GM12878 (cell line): ENCODE results near the gene CFDP1.

Experiments
- HDAC6 ChIP-seq: fragments of 200-600 bp; sonication (generic); IDR thresholded peaks from one replicate; pipeline ENCODE4 v1.8.0; 2017; ENCODE audit warnings: antibody characterized with exemption; ENCODE audit not compliant: unreplicated experiment
- POLR2A ChIP-seq: IDR thresholded peaks from 2 replicates; pipeline ENCODE4 v1.6.1; 2011; ENCODE audit warnings: low read depth, mild to moderate bottlenecking, low read length
- POLR2AphosphoS2 ChIP-seq: IDR thresholded peaks from 2 replicates; pipeline ENCODE4 v1.6.1; 2011; ENCODE audit warnings: low read depth, mild to moderate bottlenecking, low read length, improper control_type of control experiment, moderate library complexity
- RCOR1 ChIP-seq: conservative IDR thresholded peaks from 2 replicates; pipeline ENCODE4 v1.6.1; 2012; ENCODE audit warnings: low read depth, low read length, improper control_type of control experiment
- TAF1 ChIP-seq: IDR thresholded peaks from 2 replicates; pipeline ENCODE4 v1.6.1; 2011; ENCODE audit warnings: mild to moderate bottlenecking, low read depth, low read length, borderline replicate concordance
- TF ChIP-seq, protein P1 (sequence below), 3 experiments: IDR thresholded peaks in 2 of 3; conservative IDR thresholded peaks in 1 of 3; 2 replicates each; pipeline ENCODE4 v1.5.1; 2011; ENCODE audit warnings: low read depth in 3 of 3, low read length in 3 of 3, mild to moderate bottlenecking in 3 of 3, control low read depth in 2 of 3, moderate library complexity in 2 of 3, inconsistent platforms in 1 of 3, mixed read lengths in 1 of 3; ENCODE audit not compliant: control insufficient read depth in 2 of 3, insufficient read depth in 1 of 3; ENCODE audit errors: extremely low read depth in 1 of 3
- TF ChIP-seq, protein P2 (sequence below): IDR thresholded peaks from 2 replicates; pipeline ENCODE4 v1.6.1; 2012; ENCODE audit warnings: low read depth, low read length, improper control_type of control experiment

DNA sequence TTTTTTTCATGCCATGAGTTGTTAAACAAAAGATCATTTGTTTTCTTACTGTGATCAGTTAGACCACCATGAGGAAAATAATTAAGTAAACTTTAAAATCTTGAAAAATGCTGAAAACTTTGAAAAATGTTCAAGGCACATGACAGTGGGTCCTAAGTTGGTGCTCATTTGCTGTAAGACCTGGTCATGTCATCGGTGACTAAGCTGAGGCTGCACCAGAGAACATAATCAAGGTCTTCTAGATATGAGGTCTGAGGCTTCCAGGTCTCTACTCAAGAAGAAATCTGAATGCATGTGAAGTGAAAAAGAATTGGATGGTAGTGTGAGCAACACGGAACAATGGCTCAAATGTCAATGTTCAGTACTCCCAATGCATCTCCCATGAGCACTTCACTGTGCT is 87.6 kb downstream of the CFDP1 start:
- TF ChIP-seq, protein P1, sequence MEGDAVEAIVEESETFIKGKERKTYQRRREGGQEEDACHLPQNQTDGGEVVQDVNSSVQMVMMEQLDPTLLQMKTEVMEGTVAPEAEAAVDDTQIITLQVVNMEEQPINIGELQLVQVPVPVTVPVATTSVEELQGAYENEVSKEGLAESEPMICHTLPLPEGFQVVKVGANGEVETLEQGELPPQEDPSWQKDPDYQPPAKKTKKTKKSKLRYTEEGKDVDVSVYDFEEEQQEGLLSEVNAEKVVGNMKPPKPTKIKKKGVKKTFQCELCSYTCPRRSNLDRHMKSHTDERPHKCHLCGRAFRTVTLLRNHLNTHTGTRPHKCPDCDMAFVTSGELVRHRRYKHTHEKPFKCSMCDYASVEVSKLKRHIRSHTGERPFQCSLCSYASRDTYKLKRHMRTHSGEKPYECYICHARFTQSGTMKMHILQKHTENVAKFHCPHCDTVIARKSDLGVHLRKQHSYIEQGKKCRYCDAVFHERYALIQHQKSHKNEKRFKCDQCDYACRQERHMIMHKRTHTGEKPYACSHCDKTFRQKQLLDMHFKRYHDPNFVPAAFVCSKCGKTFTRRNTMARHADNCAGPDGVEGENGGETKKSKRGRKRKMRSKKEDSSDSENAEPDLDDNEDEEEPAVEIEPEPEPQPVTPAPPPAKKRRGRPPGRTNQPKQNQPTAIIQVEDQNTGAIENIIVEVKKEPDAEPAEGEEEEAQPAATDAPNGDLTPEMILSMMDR (IDR thresholded peaks at IDR 0.05 in 2 of 3, conservative IDR thresholded peaks at IDR 0.05 in 1 of 3; ENCODE audit: control insufficient read depth in 2 of 3, extremely low read depth in 1 of 3, insufficient read depth in 1 of 3, low read depth in 3 of 3, low read length in 3 of 3), result no peak
- TF ChIP-seq TAF1, result no peak
- TF ChIP-seq POLR2AphosphoS2, result no peak
- TF ChIP-seq, protein P2, sequence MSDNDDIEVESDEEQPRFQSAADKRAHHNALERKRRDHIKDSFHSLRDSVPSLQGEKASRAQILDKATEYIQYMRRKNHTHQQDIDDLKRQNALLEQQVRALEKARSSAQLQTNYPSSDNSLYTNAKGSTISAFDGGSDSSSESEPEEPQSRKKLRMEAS, result no peak
- no peak for TF ChIP-seq HDAC6
- no peak for TF ChIP-seq RCOR1
- TF ChIP-seq POLR2A, result no peak
